ENCODE measurements around the gene DNAJC5.

Gene DNAJC5

DNA sequence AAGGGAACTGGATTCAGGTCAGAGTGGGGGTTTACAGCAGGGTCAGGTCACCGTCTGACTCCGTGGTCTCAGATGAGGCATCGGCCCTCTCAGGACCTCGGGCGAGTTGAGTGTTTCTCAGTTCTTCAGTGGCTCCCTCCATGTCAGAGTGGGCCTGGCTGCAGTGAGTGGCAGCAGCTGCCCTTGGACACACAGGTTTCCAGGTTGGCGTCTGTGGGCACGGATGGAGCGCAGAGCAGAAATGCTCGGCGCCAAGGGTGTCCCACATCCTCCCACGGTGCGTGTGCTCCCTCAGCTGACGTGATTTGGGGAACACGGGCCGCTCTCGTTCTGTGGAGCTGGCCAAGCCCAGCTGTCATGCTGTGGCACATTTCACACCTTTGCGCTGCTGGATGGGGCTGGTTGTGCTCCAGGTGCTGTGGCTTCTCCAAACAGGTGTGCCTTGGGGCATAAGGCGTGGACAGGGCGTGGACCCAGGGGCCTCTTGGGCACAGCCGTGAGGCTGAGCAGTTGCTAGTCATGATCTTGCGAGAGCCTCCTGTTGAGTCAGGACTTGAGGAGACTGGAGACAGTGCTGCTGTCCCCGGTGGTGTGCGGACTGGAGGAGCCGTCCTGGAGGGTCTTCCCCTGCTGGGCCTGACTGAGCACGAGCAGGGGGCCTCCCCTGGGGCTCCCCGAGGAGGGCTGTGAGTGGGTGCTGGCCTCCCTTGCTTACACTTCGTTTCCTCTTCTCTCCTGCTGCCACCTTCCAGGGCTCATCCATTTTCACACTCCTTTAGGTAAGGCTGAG lies 9.5 kb upstream of the DNAJC5 start:
- DNase-seq, result no peak

DNA sequence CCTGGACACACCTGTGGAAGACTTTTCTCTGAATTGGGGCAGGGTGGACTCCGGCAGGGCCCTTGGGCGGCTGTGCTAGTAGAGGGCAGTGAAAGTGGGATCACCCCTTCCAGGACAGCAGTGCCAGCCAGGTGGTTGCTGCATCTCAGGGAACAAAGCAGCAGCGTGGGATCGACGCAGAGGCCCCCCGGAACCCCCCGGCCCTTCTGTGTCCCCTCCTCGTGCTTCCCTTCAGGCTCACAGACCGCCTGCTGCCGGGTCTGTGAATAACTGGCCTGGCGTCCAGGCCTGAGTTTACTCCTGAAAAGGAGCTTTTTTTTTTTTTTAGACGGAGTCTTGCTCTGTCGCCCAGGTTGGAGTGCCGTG lies 8.9 kb upstream of the DNAJC5 start:
- no peak for DNase-seq

DNA sequence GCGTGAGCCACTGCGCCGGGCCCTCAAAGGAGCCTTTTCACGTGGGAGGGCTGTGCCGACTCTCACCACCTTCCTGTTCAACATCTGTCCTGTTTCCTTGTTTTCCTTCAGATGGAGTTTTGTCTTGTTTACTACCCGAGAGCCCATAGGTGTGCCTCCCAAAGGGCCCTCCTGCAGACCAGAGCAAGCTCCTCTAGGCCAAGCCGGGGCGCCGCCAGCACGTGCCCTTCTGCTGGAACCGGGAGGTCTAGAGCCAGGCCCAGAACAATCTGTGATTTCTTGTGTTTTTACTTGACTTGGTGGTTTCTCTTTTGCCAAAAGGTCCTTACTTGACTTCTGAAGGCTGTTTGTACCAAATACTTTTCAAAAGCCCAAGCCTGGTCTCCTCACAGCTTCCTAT lies 8.0 kb upstream of the DNAJC5 start:
- no peak for DNase-seq

DNA sequence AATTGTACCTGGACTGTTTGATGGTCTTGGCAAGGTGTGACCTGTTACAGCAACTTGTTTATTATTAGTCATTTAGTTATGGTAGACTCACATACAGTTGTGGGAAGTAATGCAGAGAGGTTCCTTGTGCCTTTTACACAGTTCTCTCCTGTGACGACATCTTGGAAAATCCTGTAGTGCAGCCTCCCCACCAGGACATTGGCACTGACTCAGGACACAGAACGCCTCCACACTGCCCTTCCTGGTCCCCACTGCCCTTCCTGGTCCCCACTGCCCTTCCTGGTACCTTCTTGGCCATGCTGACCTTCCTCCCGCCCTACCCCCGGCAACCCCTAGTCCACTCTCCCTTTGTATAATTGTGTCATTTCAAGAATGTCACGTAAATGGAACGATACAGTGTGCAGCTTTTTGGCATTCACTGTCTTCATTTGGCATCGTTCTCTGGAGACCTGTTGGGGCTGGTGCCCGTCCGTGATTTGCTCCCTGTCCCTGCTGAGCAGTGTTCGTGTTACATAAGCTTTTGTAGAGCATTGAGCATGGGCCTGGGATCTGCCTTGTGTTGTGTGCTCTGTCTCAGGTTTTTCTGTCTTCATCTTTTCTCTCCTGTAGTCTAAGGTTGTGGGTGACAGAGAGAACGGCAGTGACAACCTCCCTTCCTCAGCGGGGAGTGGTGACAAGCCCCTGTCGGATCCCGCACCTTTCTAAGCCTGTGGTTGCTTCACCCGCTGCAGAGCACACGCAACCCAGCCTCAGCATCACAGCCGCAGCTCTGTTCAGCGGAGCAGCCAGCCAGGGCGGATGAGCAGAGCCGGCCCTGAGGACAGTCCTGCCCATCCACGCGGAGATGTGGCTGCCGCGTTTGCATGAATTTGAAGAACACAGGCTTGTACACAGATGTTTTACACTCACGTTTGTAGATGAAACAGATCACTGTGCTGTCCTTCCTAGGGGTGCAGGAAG lies 5.4 kb upstream of the DNAJC5 start:
- no peak for DNase-seq

DNA sequence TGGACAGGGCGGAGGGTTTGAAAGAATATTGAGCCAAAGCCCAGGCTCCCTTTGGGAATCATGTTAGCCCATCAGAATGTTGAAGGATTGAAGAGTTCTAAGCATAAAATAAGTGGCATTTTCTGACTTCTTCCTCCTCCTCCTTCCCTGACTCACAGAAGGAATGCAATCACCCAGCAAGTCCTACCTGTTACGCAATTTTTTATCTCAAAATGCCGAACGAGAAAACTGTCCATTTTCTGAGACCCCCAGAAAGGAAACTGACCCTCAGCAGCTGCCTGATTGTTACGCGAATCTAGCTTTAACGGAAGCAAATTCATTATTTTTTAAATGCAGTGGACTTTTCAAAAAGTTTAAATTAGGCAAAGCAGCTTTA lies 4.7 kb upstream of the DNAJC5 start:
- no peak for DNase-seq

DNA sequence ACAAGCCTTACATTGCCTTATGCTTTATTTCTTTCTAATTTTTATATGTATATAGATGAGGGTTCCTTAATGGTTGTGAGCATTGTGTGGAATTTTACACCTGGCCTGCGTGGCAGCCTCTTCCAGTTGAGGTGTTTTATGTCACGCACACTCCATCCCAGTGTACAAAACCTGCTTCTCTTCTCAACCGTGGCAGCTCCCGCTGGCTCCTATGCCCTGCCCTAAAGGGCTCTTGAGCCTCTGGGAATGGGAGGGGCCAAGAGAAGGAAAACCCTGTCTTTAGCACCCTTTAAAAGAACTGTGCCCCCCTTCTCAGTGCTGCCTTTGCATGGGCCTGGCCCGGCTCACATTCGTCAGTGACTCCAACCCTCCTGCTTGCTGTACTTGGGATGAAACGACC lies 4.3 kb upstream of the DNAJC5 start:
- DNase-seq, result no peak

DNA sequence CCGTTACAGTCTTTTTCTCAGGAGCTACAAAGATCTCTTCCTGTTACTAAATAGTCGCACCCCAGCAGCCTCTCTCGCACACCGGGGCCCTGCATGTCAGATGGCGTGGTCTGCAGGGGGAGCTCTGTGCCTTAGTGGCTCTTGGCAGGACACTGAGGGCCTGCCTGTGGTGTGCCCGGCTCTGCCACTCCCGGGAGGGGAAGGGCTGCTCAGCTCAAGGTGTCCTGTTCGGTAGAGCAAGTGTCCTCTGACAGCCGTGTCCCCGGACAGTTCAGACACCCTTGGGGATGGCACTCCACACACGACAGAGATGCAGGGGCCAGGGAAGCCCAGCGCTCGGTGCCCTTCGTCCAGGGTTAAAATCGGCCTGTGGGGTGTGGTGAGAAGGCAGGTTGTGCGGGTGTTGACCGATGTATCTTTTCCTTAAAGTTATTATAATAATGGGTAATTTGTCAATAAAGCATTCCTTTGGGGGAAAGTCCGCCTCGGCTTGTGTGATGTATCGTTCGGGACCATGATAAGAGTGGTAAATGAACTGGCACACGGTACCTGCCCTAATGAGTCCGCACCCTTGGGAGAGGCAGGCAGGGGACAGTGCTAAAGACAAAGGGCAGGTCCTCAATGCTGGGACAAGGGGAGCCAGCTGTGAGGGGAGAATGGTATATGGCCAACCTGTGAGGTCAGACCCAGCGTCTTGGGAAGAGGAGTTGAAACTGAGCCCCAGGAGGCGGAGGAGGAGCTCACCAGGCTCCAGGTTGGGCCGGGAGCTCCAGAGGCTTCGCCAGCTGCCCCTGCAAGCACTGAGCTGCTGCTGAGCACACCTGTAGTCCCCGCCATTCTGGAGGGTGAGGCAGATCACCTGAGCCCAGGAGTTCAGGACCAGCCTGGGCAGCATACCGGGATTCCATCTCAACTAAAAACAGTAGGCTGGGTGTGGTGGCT lies 3.6 kb upstream of the DNAJC5 start:
- DNase-seq, result no peak

DNA sequence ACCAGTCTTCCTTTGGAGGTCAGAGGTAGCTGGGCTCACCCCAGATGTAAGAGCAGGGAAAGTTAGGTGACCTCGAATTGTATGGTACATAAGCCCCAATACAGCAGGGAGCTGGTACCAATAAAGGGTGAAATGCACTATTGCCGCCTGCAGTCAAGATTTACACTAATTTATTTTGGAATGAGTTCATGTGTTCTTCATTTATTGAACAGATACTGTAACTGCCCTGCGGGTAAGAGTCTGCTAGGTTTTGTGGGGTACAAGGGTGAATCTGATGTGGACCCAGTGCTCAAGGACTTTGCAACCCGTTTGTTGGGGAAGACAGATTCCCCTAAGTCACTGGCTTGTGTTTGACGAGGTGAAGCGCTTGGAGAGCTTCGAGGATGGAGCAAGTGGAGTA lies 2.5 kb upstream of the DNAJC5 start:
- DNase-seq, result no peak

DNA sequence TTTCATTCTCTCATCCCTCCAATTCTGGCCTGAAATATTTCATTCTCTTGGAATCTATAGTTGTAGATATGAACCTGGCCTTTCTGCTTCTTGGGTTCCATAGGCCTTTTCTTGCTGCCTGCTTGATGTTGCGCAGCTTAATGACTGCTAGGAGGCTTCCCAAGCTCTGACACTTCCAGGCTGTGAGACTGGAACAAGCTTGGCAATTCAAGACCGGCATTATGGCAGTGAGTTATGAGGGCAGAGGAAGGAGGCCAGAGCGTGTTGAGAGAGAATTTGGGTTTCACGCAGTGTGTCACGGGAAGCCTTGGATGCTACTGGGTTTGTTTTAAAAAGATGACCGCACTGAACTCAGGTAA lies 948 bp upstream of the DNAJC5 start:
- no peak for DNase-seq

DNA sequence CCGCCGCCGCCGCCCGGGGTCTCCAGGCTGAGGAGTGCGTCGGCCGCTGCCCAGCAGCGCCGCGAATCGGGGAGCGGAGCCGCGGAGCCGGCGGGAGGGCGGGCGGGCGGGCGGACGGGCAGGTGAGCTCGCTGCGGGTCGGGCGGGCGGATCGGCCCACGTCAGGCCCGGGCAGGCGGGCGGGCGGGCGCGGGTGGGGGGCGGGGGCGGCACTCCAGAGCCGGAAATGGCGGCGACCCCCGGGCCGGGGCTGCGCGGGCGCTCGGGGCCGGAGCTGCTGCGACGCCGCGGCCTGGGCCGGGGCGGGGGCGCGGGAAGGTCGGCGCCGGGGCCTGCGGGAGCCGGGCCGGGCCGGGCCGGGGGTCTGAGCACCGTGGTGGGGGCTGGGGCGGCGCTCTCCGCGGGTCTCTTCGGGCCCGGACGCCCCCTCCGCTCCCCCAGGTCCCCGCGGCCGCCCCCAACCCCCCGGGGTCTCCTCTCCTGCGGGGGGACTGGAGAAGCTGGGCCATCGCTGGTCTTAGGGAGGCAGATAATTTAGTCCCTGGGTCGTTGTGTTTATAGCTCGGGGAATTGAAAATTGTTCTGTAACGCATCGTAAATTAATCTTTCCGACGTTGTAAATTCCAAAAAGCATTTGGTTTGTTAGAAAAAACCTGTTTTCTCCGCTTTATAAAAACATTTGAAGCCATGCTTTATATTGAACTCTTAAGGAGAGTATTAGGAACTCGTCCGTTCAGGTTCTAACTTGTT lies 451 bp downstream of the DNAJC5 start:
- no peak for DNase-seq

DNA sequence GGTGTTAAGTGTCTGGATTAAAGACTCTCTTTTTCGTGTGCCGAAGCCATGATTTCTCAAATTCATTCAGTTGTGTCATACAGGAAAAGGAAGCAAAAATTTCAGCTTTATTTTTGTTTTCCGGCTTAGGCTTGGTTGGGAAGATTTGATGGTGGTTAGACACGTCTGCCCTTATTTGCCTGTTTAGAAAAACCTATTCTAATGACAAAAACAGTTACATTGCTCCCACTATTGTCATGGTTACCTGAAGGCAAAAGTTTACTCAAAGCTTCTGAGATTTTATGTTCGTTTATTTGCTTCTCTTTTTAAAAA lies 982 bp downstream of the DNAJC5 start:
- peak; percentile 13 for DNase-seq

DNA sequence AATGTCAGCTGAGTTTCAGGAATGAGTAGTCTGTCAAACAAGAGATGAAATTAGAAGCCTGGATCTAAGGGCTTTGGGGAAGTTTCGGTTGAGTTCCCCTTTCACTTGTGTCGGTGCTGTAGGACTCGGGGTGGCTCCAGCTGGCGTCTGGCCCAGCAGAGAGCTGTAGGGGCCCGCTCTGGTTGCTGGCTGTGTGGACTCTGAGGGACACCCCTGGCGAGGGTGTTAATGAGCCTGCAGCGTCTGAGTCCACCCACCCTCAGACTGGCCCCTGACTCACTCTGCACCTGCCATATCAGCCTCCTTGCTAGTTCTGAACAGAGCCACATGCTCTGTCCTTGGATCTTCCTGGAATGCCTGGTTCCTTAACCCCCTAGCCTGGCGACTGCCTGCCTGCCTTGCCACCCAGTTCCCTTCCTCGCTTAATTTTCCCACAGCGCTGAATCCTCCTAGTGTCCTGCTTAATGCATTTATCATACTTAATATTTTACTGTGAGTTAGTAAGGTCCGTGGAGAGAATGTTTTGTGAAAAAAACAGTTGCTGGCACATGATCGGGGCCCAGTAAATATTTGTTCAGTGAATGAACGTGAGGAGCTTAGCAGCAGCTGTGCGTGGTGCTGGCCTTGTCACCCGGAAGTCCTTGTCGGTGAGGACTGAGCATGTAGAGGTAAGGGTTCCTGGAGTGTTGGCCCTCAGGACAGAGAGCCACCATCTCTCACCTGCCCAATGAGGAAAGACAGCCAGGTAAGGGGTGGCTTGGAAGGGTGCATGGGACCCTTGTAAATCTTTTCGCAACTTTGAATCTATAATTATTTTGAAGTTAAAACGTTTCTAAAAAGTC lies 1.6 kb downstream of the DNAJC5 start:
- peak; percentile 34 for DNase-seq

DNA sequence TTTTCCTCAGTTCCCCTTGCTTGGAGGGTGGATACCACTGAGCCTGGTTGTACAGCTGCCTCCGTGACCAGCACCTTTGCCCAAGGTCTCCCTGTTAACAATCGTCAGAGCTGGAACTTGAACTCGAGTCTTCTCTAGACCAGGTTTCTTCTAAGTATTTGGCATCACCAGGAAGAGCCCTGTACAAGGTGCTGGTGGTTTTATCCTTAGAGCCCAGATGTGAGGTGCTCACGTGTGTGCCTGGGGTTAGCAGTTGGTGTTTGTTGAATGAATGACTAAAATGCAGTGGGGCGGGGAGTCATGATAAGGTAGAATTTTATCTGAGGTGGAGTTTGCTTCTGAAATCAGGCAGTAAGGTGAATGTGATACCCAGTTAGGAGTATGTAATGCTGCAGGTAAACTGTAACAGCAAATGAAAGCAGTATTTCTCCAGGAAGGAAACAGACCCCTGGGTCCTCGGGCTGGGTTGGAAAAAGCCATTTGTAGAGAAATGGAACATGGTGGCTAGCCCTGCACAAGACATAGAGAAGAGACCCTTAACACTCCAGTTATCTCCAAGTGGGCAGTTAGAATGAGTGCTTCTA lies 3.1 kb downstream of the DNAJC5 start:
- DNase-seq, result no peak

DNA sequence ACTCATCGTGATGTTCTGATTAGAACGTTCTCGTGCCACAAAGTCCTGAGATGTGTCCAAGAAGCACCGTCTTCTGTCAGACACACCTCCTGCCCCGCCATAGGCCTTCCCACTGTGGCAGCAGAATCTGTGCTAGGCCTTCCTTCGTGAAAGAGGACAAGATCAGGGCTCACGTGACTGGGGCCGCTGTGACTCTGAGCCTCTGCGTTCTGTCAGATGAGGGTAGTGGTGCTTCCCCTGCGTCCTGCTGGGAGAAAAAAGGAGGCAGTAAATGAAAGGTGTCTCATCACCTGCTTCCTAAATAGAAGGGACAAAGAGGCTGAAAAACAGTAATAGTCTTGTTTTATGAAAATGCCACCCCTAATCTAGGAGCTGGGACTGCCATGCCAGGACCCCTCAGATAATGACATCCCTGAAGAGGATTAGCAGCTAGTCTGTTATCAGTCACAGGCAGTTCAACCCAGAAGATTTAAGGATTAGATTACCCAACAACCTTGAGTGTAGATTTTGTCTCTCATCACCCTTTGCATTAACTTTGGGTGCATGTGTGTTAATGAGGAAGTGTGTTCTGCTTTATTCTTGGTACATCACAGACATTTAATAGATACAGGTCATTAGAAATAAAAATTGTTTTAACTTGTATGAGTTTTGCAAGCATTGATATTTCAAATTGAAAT lies 4.1 kb downstream of the DNAJC5 start:
- DNase-seq, result no peak

DNA sequence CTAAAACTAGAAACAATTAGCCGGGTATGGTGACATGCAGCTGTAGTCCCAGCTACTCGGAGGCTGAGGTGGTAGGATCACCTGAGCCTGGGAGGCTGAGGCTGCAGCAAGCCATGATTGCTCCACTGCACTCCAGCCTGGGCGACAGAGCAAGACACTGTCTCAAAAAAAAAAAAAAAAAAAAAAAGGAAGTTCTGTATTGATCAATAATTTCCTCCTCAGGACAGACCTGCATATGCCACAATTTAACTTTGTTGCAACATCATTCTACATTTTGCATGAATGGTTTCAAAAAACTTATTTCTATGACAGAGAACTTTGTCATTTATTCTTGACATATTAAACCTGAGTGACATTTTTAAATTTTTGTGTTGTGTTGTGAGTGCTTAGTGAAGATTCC lies 5.5 kb downstream of the DNAJC5 start:
- DNase-seq, result no peak

DNA sequence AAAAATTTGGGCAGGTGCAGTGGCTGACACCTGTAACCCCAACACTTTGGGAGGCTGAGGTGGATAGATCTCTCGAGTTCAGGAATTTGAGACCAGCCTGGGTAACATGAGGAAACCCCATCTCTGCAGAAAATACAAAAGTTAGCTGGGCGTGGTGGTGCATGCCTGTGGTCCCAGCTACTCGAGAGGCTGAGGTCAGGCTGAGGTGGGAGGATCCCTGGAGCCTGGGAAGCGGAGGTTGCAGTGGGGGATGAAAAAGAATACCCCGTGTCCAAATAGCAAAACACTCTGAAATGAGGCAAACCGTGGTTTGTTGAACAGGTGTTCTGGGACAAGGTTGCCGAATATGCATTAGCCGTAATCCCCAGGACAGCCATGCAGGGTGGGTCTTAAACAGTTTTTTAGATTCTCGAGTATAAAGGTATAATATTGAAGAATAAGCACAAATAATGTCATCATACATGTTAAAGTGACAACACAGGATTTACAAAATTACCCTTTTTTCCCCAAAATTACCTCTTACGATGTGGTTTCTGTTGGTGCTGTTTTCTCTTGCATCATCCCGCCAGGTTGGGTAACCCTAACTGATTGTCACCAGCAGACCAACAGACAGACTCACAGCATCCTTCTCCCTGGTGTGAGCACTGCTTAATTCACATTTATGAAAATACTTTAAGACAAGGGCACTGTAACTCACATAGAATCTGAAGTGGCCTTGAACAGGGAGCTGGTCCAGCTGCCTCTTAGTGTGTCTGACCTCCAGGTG lies 9.1 kb downstream of the DNAJC5 start:
- DNase-seq, result no peak

DNA sequence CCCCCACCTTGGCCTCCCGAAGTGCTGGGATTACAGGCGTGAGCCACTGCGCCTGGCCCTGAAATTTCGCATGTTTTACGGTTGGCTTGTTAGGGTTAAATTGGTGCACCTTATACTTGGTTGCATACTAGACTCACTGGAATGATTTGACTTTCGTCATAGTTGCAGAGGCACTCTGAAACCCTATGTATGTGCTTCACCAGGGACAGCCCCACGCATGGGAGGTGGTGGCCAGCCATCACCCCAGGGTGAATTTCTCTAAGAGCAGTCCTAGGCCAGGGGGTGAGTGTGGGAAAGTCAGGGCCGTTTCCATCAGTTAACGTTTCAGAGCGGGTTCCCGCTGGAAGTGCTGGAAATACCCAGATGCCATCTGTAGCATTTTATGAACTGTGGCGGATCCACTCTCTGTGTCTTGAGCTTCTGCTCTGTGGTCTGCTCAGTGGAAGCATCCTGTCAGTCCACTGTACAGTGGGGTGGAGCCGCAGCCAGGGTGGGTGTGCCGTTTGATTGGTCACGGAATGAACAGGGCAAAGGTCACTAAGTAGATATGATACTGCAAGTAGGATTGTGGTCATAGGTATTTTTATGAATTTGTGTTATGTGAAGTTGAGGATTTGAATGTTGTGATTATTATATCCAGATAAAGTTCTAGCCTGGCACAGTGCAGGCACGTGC lies 13.2 kb downstream of the DNAJC5 start:
- DNase-seq, result no peak

DNA sequence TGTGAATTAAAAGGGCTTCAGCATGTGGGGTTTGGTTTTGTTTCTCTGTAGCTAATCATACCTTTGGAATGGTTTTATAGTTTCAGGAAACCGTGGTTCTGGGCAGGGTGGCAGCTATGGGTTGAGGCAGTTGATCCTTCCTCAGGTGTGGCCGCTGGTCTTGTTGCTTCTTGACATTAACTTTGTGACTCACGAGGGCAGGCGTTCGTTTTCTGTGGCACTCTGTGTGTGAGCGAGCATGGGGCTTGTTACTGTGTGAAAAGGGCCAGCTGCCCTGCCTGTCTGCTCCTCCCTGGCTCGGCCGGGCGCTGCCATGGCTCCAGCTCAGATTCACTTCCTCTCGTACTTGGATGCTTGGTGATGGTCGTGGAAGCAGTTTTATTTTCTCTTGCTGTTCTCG lies 16.2 kb downstream of the DNAJC5 start:
- DNase-seq, result no peak

DNA sequence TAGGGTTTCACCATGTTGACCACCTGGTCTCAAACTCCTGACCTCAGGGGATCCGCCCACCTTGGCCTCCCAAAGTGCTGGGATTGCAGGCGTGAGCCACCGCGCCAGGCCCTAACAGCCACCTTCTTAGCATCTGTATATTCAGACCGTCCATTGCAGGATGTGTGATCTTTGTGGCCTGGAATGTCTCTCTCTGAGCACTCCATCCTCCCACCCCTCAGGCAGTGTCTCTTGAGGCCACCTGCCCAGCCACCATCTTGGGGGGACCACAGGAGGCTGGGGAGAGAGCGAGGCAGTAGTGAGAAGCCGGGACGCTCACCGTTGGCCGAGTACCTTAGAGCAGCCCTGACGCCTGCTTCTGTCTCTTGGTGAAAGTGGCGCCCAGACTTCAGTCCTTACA lies 18.8 kb downstream of the DNAJC5 start:
- no peak for DNase-seq

All from EL (cell line).